PC-9 (cell line): ENCODE data around the gene ITIH3.

Experiments used
- CTCF ChIP-seq: fragments of 200-600 bp; sonication (generic); conservative IDR thresholded peaks from 2 replicates; pipeline ENCODE4 v1.6.1; 2017; ENCODE audit warnings: mixed run types, antibody characterized with exemption, mild to moderate bottlenecking, moderate library complexity
- EZH2 ChIP-seq: fragments of 200-600 bp; sonication (generic); IDR thresholded peaks from 2 replicates; pipeline ENCODE4 v1.8.0; 2017; ENCODE audit warnings: antibody characterized with exemption, low read depth

DNA sequence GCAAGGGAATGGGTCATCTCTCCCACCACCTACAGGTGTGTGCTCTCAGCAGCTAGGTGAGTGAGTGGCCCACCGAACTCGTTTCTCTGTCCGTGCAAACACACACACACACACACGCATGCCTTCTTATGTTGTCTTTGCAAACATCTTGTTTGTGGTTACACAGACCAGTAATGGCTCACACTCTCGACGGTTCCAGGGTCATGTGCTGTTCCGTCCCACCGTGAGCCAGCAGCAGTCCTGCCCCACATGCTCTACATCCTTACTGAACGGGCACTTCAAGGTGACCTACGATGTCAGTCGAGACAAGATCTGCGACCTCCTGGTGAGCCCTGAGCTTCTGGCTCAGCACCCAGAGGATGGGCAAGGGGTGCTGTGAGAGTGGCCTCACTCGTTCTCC, 12.9 kb upstream of the ITIH3 start:
- TF ChIP-seq CTCF (no peak), EZH2 (no peak)
